K562 treated with DMSO at 1 percent for 12 hours (cell line): ENCODE results near the gene ATP5ME. TPM values are rescaled to one million over a fixed set of nuclear protein-coding genes. Genes with fewer than 3 reads are reported as not detected.

Experiments used
- total RNA-seq: library from RNA; unstranded; fragments of 300-600 nt; gene quantifications from 2 replicates; pipeline ENCODE4 v1.2.3, GENCODE V29; 2022; ENCODE audit not compliant: insufficient read depth

ATP5ME gene, protein sequence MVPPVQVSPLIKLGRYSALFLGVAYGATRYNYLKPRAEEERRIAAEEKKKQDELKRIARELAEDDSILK
- 253 and 375 TPM in 2 replicates for total RNA-seq

DNA sequence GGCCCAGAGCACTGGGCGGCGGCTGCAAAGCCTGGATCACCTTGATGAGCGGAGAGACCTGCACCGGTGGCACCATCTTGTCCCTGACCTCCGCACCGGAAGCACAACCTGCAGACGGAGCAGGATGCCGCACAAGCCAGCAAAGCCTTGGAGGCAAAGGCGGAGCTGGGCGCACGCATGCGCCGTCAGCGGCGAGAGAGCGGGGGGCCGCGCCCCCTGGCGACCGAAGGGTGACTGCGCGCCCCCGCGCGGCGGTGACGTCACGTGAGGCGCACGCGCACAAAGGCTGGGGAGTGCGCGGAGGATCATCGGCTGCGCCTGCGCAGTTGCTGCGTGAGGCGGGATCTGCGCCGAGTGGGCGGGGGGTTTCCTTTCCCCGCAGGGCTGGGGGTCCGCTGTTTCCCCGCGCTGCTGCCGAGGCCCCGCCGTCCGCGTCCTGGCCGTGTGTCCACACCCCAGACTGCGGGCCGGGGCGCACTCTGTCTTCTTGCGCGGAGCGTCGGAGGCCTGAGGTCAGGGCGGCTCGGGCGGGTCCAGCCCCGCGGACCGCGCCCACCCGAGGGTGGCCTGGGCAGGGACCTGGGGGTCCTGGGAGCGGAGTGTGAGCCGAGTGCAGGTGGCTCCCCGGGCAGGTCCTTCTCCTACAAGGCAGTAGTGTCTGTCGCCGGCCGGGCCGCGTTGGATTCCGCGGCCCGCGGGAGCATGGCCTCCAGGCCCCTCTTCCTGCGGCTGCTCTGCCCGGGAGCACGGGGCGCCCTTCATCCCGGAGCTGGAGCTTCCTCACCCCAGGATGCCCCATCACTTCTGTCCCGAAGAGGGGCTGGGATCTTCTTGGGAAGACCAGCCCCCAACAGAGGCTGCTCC, at the start of gene ATP5ME, which contains the start of gene MYL5:
Gene ATP5ME (minus strand): TSS at position 105 of the 864 bp plus-strand sequence. CDS start 29 bp downstream, at position 76.
Gene MYL5 (plus strand): TSS at position 371 of the 864 bp plus-strand sequence. CDS start 3,485 bp downstream, outside the sequence.

DNA sequence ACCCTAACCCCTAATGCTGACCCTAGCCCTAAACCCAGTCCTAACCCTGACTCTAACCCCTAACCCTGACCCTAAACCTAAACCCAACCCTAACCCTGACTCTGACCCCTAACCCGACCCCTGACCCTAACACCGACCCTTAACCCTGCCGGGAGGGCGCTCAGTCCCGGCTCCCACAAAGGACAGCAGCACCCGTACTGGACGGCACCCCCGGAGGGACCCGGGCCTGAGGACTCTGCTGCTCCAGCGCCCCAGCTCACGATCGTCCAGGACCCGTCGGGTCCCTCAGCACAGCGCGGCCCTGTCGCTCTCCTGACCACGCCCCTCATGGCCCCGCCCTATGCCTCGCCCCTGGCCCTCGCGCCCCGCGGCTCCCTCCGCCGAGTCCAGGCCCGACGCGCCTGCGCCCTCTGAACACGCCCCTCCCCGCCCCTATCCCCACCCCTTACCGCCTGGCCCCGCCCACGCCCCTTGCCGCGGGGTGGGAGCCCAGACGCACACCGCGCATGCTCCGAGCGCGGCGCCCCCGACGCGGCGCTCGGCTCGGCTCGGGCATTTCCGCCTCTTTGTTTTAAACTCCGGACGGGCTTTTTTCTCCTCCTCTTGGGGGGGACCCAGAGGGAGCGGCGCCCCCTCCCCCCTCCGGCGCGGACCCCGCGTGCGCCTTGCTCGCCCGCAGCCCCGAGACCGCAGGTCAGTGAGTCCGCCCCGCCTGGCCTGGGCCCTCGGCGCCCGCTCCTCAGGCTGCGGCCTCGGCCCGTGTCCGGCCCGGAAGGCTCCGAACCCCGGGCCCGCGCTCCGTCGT, 31.4 kb upstream of the ATP5ME start, which contains the start of gene PCGF3:
Gene PCGF3 (plus strand): TSS at position 555 of the 805 bp plus-strand sequence. CDS start 27,849 bp downstream, outside the sequence.

DNA sequence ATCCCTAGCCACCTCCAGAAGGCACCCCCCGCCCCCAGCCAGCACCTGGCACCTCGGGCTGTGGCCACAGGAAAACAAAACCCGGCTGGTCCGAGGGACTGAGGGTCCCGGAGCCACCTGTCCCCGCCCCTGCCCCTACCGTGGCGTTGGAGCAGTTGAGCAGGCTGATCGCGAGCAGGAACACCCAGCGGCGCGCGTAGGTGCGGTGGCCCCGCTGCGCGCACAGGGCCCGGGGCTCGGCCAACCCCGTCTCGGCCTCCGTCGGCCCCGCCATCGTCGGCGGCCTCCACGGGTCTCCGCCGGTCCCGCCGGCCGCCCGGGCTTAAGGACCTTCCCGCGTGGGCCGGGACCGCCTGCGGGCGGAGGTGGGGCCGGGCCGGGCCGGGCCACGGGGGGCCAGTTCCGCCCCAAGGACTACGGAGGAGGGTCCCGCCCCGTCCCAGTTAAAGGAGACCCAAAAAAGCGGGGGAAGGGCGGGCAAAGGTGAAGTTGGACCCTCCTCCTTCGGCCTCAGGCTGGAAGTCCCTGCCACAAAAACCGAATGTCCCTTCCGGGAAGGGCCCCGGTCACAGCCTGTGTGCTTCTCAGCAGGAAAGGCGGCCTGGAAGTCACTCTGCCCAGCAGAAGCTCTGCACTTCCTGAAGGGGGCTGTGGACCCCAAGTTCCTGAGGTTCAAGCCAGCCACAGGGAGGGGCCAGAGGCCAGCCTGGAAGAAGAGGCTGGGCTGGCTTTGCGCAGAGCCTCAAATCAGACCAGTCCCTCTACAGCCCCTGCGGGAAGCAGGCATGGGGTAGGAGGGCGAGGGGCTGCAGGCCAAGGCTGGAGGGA, 15.0 kb upstream of the ATP5ME start, which contains the start of gene SLC49A3:
Gene SLC49A3 (minus strand): TSS at position 298 of the 828 bp plus-strand sequence. CDS start 24 bp downstream, at position 274.

DNA sequence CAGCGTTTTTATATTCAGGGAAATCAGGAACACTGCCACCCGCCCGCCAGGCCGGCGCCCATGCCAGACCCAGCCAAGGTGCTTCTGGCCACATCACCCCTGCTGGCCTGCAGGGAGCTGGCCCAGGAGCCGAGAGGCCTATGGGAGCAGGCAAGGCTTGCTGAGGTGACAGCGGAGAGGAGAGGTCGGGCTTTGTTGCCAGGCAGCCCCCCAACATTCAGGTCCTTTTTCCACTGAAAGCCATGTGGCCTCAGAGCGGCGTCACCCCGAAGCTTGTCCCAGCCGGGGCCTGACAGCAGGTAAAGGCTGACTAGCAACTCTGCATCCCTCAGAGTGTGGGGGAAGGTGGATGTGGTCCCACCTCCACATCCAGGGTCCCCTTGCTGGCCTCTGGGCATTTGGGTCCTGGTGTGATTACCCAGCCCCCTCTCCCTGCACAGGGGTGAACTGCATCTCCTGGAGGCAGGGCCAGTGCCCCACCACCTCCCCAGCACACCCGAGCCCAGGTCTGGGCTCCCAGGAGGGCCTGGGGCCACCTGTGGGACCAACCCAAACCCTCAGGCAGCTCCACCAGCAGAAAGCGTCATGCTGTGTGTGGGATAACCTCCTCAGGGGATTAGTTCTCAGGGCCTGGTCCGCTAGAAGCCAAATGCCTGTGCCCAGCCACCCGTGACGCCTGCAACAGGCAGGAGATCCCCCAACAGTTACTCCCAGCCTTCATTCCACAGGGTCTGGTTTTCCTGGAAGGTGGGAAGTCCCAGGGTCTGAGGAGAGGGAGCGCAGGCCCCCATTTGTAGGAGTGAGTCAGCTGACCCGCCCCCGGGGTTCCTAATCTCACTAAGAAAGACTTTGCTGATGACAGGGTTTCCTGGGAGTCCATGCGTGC, 49.1 kb downstream of the ATP5ME start, which contains the start of gene PDE6B:
Gene PDE6B (plus strand): TSS at position 869 of the 886 bp plus-strand sequence. CDS start 54 bp downstream, outside the sequence.

Other genes with a start within 250 kb of the ATP5ME start
- 12.2 and 24.1 TPM in 2 replicates for gene ZNF721, start 175.1 kb downstream of the ATP5ME start, total RNA-seq
- 17.4 and 43.6 TPM in 2 replicates for gene PIGG, start 175.1 kb downstream of the ATP5ME start, total RNA-seq
- not detected in 2 replicates for gene TMEM271, start 98.0 kb downstream of the ATP5ME start, total RNA-seq
- gene PDE6B, start 48.7 kb downstream of the ATP5ME start, total RNA-seq = not detected in 2 replicates
- gene MYL5, start 266 bp upstream of the ATP5ME start, total RNA-seq = 1.5 and 6.2 TPM in 2 replicates
- not detected in 2 replicates for gene SLC49A3, start 14.9 kb upstream of the ATP5ME start, total RNA-seq
- gene PCGF3, start 31.6 kb upstream of the ATP5ME start, total RNA-seq = 36.4 and 41.6 TPM in 2 replicates
- gene CPLX1, start 151.9 kb upstream of the ATP5ME start, total RNA-seq = not detected in 2 replicates